RWPE2 (cell line): ENCODE results near the gene TSHZ3.

ENCODE experiments used
- ATAC-seq: fragments of 200-7000 bp; cut with Tn5 transposase; 3 replicates; pipeline ENCODE4 v1.9.1; 2021; ENCODE audit warnings: low read depth
- DNase-seq: peaks from one replicate; pipeline ENCODE4 v3.0.0-alpha.2; 2020; ENCODE audit warnings: low spot score
- H3K27ac ChIP-seq: fragments of 450-650 bp; 2 replicates; pipeline ENCODE4 v1.5.1; 2017; ENCODE audit warnings: mild to moderate bottlenecking; ENCODE audit not compliant: poor library complexity, severe bottlenecking
- H3K27me3 ChIP-seq: fragments of 250-450 bp; sonication (Bioruptor Pico); 2 replicates; pipeline ENCODE4 v1.5.1; 2021; ENCODE audit warnings: mild to moderate bottlenecking, moderate library complexity; ENCODE audit not compliant: insufficient read depth, poor library complexity, severe bottlenecking
- H3K36me3 ChIP-seq: fragments of 250-450 bp; sonication (Bioruptor Pico); 2 replicates; pipeline ENCODE4 v1.5.1; 2020; ENCODE audit warnings: low read depth, mild to moderate bottlenecking, moderate library complexity
- H3K4me1 ChIP-seq: fragments of 250-450 bp; sonication (Bioruptor Pico); 2 replicates; pipeline ENCODE4 v1.5.1; 2021; ENCODE audit warnings: mild to moderate bottlenecking, moderate library complexity; ENCODE audit not compliant: insufficient read depth, poor library complexity, severe bottlenecking
- H3K4me3 ChIP-seq: fragments of 250-450 bp; sonication (Bioruptor Pico); 2 replicates; pipeline ENCODE4 v1.5.1; 2021; ENCODE audit warnings: mild to moderate bottlenecking, moderate library complexity; ENCODE audit not compliant: severe bottlenecking
- H3K9me3 ChIP-seq: fragments of 250-450 bp; sonication (Bioruptor Pico); 2 replicates; pipeline ENCODE4 v1.5.1; 2021; ENCODE audit warnings: mild to moderate bottlenecking, moderate library complexity; ENCODE audit not compliant: severe bottlenecking
- CTCF ChIP-seq: fragments of 450-650 bp; IDR thresholded peaks from one replicate; pipeline ENCODE4 v1.5.1; 2017; ENCODE audit warnings: mild to moderate bottlenecking, moderate library complexity; ENCODE audit not compliant: poor library complexity, severe bottlenecking

Gene TSHZ3

GRCh38 chr19:31256593-31256960 lies 92.7 kb downstream of the TSHZ3 start:
- ATAC-seq (no peak), DNase-seq (no peak)
- Histone ChIP-seq H3K27me3 (no peaks in the 10 kb centered on the region), H3K4me3 (no peak overlapping the region), H3K9me3 (no peaks in the 10 kb centered on the region), H3K27ac (no peak overlapping the region), H3K4me1 (peaks cover 4% of the 10 kb centered on the region), H3K36me3 (no peaks in the 10 kb centered on the region)
- TF ChIP-seq CTCF: no peak

GRCh38 chr19:31255831-31256592 lies 93.2 kb downstream of the TSHZ3 start:
- no peak for ATAC-seq
- no peak overlapping the region for H3K27ac ChIP-seq
- H3K27me3 ChIP-seq: no peaks in the 10 kb centered on the region
- no peaks in the 10 kb centered on the region for H3K9me3 ChIP-seq
- no peaks in the 10 kb centered on the region for H3K36me3 ChIP-seq
- DNase-seq: no peak
- no peak for TF ChIP-seq CTCF
- H3K4me3 ChIP-seq: no peak overlapping the region
- H3K4me1 ChIP-seq: peaks cover 4% of the 10 kb centered on the region

- ATAC-seq: no peak
- Histone ChIP-seq H3K9me3 (no peaks in the 10 kb centered on the region), H3K4me3 (no peak overlapping the region), H3K27ac (no peak overlapping the region), H3K4me1 (peaks cover 4% of the 10 kb centered on the region), H3K36me3 (no peaks in the 10 kb centered on the region), H3K27me3 (no peaks in the 10 kb centered on the region)
- no peak for TF ChIP-seq CTCF
- DNase-seq: no peak
These were observed 93.9 kb downstream of the TSHZ3 start for GRCh38 chr19:31255174-31255799.

GRCh38 chr19:31254611-31255010 lies 94.6 kb downstream of the TSHZ3 start:
- TF ChIP-seq CTCF: no peak
- DNase-seq: no peak
- H3K27me3 ChIP-seq: no peaks in the 10 kb centered on the region
- no peaks in the 10 kb centered on the region for H3K9me3 ChIP-seq
- peak; percentile 5; the same call in 1 of the 3 replicates for ATAC-seq
- peaks cover 4% of the 10 kb centered on the region for H3K4me1 ChIP-seq
- H3K27ac ChIP-seq: peak overlapping the region; percentile 25
- H3K36me3 ChIP-seq: no peaks in the 10 kb centered on the region
- no peak overlapping the region for H3K4me3 ChIP-seq

- Histone ChIP-seq H3K4me3 (no peak overlapping the region), H3K9me3 (no peaks in the 10 kb centered on the region), H3K27ac (peak overlapping the region; percentile 25), H3K4me1 (peaks cover 4% of the 10 kb centered on the region), H3K27me3 (no peaks in the 10 kb centered on the region), H3K36me3 (no peaks in the 10 kb centered on the region)
- ATAC-seq (peak; percentile 95), DNase-seq (peak; percentile 82)
- TF ChIP-seq CTCF: no peak
These were observed 95.1 kb downstream of the TSHZ3 start for GRCh38 chr19:31254180-31254551.
